ENCODE results near the gene GPR37L1.
"Not testable (repeated sequence)": the region's sequence is repeated elsewhere in the genome, so short reads cannot be mapped to it uniquely, and the experiment has no call there.

Gene GPR37L1

GRCh38 chr1:202170726-202171125 lies 48.0 kb downstream of the GPR37L1 start:
- no peak for DNase-seq (ENCODE audit: low read depth)

- DNase-seq (ENCODE audit: low read depth) = no peak
These were observed 48.7 kb downstream of the GPR37L1 start for GRCh38 chr1:202171292-202172014.

GRCh38 chr1:202172015-202172355 lies 49.3 kb downstream of the GPR37L1 start:
- DNase-seq (ENCODE audit: low read depth) = no peak

GRCh38 chr1:202173993-202174392 lies 51.3 kb downstream of the GPR37L1 start:
- no peak for DNase-seq (ENCODE audit: low read depth)

- no peak for DNase-seq (ENCODE audit: low read depth)
These were observed 54.5 kb downstream of the GPR37L1 start for GRCh38 chr1:202176949-202177927.

- DNase-seq (ENCODE audit: low read depth) = no peak
These were observed 57.4 kb downstream of the GPR37L1 start for GRCh38 chr1:202179828-202180750.

GRCh38 chr1:202180751-202181139 lies 58.0 kb downstream of the GPR37L1 start:
- not testable (repeated sequence) for DNase-seq (ENCODE audit: low read depth)

- DNase-seq (ENCODE audit: low read depth) = no peak
These were observed 58.9 kb downstream of the GPR37L1 start for GRCh38 chr1:202181586-202181985.

- DNase-seq (ENCODE audit: low read depth) = no peak
These were observed 59.5 kb downstream of the GPR37L1 start for GRCh38 chr1:202182040-202182877.
